Loucy (cell line): Measurements from ENCODE around the gene HOXB8.

Experiments used
- H2AFZ ChIP-seq: fragments of 200-600 bp; sonication (generic); 2 replicates; pipeline ENCODE4 v1.6.0; 2016; ENCODE audit warnings: antibody characterized with exemption, mild to moderate bottlenecking, low read length, moderate library complexity
- H3F3A ChIP-seq: fragments of 200-600 bp; 2 replicates; pipeline ENCODE4 v1.6.0; 2016; ENCODE audit warnings: antibody characterized with exemption, low read depth, mild to moderate bottlenecking
- H3K27me3 ChIP-seq: fragments of 200-600 bp; sonication (generic); 2 replicates; pipeline ENCODE4 v1.6.1; 2014; ENCODE audit warnings: low read length, mild to moderate bottlenecking; ENCODE audit not compliant: insufficient read depth, poor library complexity, severe bottlenecking
- H3K36me3 ChIP-seq: fragments of 200-600 bp; sonication (generic); 2 replicates; pipeline ENCODE4 v1.6.1; 2016; ENCODE audit warnings: low read length; ENCODE audit not compliant: insufficient read depth
- H3K4me1 ChIP-seq: fragments of 200-600 bp; sonication (generic); 2 replicates; pipeline ENCODE4 v1.5.1; 2014; ENCODE audit warnings: low read length, mild to moderate bottlenecking; ENCODE audit not compliant: insufficient read depth, poor library complexity, severe bottlenecking
- H3K4me2 ChIP-seq: fragments of 200-600 bp; sonication (generic); 2 replicates; pipeline ENCODE4 v1.6.0; 2014; ENCODE audit warnings: antibody characterized with exemption, low read length, low read depth, mild to moderate bottlenecking; ENCODE audit not compliant: poor library complexity, severe bottlenecking
- H3K4me3 ChIP-seq: fragments of 200-600 bp; sonication (generic); 2 replicates; pipeline ENCODE4 v1.5.1; 2014; ENCODE audit warnings: low read length, mild to moderate bottlenecking, mixed read lengths; ENCODE audit not compliant: poor library complexity, severe bottlenecking
- H3K79me2 ChIP-seq: fragments of 200-600 bp; sonication (generic); 2 replicates; pipeline ENCODE4 v1.6.1; 2014; ENCODE audit warnings: low read length; ENCODE audit not compliant: insufficient read depth
- H3K9ac ChIP-seq: fragments of 200-600 bp; sonication (generic); 2 replicates; pipeline ENCODE4 v1.6.0; 2014; ENCODE audit warnings: mild to moderate bottlenecking, low read depth, low read length, moderate library complexity; ENCODE audit not compliant: poor library complexity, severe bottlenecking
- H3K9me2 ChIP-seq: fragments of 200-600 bp; sonication (generic); replicated peaks from 2 replicates; pipeline ENCODE4 v1.6.1; 2016; ENCODE audit warnings: low read depth, low read length, mixed read lengths
- H3K9me3 ChIP-seq: fragments of 200-600 bp; sonication (generic); 2 replicates; pipeline ENCODE4 v1.6.1; 2014; ENCODE audit warnings: mild to moderate bottlenecking, antibody characterized with exemption, low read length, low read depth; ENCODE audit not compliant: insufficient read depth
- H4K20me1 ChIP-seq: fragments of 200-600 bp; sonication (generic); 2 replicates; pipeline ENCODE4 v1.6.0; 2014; ENCODE audit warnings: antibody characterized with exemption, low read length, mild to moderate bottlenecking; ENCODE audit not compliant: insufficient read depth, poor library complexity, severe bottlenecking
- EZH2phosphoT487 ChIP-seq: fragments of 200-600 bp; IDR thresholded peaks from 2 replicates; pipeline ENCODE4 v1.6.1; 2018; ENCODE audit warnings: antibody characterized with exemption, mild to moderate bottlenecking, moderate library complexity, borderline replicate concordance
- TF ChIP-seq, protein P1 (sequence below): fragments of 200-600 bp; sonication (generic); conservative IDR thresholded peaks from 2 replicates; pipeline ENCODE4 v1.5.1; 2014; ENCODE audit warnings: mild to moderate bottlenecking, antibody characterized with exemption, low read length

Gene HOXB8

DNA sequence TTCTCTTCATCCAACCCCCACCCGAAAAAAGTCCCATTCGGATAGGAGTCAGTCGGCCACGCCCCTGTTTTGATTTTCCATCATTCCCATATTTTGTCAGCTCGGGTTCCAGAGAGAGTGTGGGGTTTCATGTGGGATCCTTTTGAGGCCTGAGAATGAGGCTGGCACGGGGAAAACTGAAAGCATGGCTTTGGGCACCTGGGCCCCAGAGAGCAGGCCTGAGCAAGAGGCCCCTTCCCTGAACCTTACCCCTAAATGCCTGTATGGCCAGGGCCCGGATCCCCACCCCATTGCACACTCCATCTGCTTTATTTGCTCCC lies 32.4 kb downstream of the HOXB8 start:
- peaks cover 98% of the 10 kb centered on the region for H3K79me2 ChIP-seq
- peaks cover 49% of the 10 kb centered on the region for H3K4me1 ChIP-seq

DNA sequence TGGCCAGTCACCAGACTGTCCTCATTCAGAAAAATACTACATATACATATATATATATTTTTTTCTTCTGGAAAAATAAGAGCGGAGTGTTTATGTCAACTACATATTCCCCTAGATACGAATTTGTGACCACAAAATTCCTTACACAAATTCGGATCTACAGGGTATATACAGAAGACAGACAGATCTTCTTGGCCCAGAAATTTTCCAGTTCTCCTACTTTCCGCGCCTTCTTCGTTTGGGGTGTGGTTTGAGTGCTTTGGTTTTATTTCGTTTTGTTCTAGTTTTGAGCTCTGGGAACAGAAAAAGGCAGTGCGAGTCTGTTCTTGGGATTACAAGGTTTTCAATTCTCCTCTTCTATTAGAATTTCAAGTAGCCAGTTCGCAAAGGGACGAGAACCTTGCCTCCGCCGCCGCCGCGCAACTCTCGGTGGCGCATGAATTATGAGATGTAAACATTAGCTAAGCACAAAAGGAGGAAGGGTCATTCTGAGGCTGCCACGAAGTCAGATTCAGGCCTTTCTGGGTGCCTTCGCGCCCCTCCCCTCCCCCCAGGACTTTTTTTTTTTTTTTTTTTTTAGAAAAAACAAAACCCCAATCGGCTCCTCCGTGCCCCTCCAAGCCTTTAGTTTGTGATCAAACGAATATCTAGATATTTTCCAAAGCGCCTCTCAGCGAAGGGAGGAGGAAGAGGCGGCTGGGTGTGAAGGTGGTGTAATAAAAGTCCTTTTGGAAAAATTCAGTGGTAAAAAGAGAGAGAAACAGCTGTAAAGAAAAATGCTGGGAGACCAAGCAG lies 35.1 kb downstream of the HOXB8 start:
- Histone ChIP-seq H3K36me3 (peaks cover 56% of the 10 kb centered on the region), H3F3A (peaks cover 9% of the 10 kb centered on the region; the same call in 1 of the 2 replicates), H3K9ac (peak overlapping the region; percentile 100), H3K27me3 (peaks cover 31% of the 10 kb centered on the region), H3K9me2 (no peaks in the 10 kb centered on the region), H3K9me3 (no peaks in the 10 kb centered on the region), H3K79me2 (peaks cover 98% of the 10 kb centered on the region), H4K20me1 (peaks cover 81% of the 10 kb centered on the region), H3K4me2 (peak overlapping the region; percentile 98), H2AFZ (no peak overlapping the region), H3K4me1 (peaks cover 58% of the 10 kb centered on the region), H3K4me3 (peak overlapping the region; percentile 89)
- TF ChIP-seq EZH2phosphoT487, result no peak
- TF ChIP-seq, protein P1, sequence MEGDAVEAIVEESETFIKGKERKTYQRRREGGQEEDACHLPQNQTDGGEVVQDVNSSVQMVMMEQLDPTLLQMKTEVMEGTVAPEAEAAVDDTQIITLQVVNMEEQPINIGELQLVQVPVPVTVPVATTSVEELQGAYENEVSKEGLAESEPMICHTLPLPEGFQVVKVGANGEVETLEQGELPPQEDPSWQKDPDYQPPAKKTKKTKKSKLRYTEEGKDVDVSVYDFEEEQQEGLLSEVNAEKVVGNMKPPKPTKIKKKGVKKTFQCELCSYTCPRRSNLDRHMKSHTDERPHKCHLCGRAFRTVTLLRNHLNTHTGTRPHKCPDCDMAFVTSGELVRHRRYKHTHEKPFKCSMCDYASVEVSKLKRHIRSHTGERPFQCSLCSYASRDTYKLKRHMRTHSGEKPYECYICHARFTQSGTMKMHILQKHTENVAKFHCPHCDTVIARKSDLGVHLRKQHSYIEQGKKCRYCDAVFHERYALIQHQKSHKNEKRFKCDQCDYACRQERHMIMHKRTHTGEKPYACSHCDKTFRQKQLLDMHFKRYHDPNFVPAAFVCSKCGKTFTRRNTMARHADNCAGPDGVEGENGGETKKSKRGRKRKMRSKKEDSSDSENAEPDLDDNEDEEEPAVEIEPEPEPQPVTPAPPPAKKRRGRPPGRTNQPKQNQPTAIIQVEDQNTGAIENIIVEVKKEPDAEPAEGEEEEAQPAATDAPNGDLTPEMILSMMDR, result no peak

More for the DNA sequence above, 32.4 kb downstream of the HOXB8 start:
- Histone ChIP-seq H3K9me3 (no peaks in the 10 kb centered on the region), H3F3A (peaks cover 9% of the 10 kb centered on the region; the same call in 1 of the 2 replicates), H3K27me3 (peaks cover 43% of the 10 kb centered on the region), H3K36me3 (peaks cover 42% of the 10 kb centered on the region), H4K20me1 (peaks cover 89% of the 10 kb centered on the region), H3K9me2 (no peaks in the 10 kb centered on the region), H3K9ac (peak overlapping the region; percentile 100), H3K4me3 (peak overlapping the region; percentile 89), H3K4me2 (peak overlapping the region; percentile 98), H2AFZ (no peak overlapping the region)
- TF ChIP-seq, protein P1, result no peak
- TF ChIP-seq EZH2phosphoT487, result no peak

DNA sequence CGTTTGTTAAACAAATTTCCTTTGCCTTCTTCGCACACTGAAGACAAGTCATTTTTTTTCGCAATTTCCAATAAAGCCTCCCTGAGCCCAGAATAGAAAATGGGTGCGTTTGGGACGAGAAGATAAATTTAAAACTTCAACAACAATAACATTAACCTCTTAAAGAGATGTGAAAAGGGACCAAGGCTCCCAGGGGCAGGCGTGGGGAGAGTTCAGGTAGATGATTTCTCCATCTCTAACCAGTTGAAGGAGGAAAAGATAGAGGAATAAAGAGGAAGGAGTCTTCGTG lies 35.7 kb downstream of the HOXB8 start:
- peaks cover 98% of the 10 kb centered on the region for H3K79me2 ChIP-seq
- H4K20me1 ChIP-seq, result peaks cover 81% of the 10 kb centered on the region
- H3K9ac ChIP-seq, result peak overlapping the region; percentile 100
- H3K4me2 ChIP-seq, result peak overlapping the region; percentile 98
- H3F3A ChIP-seq, result peaks cover 9% of the 10 kb centered on the region; the same call in 1 of the 2 replicates
- no peak overlapping the region for H2AFZ ChIP-seq
- peaks cover 60% of the 10 kb centered on the region for H3K36me3 ChIP-seq
- H3K4me3 ChIP-seq, result peak overlapping the region; percentile 89
- no peak for TF ChIP-seq EZH2phosphoT487
- TF ChIP-seq, protein P1, result no peak
- H3K4me1 ChIP-seq, result peaks cover 62% of the 10 kb centered on the region
- H3K27me3 ChIP-seq, result peaks cover 31% of the 10 kb centered on the region
- no peaks in the 10 kb centered on the region for H3K9me2 ChIP-seq
- no peaks in the 10 kb centered on the region for H3K9me3 ChIP-seq
